Astrocyte (in vitro differentiated cells and primary cell): ENCODE measurements around the gene SERPINB1. TPM values are rescaled to one million over a fixed set of nuclear protein-coding genes. Genes with fewer than 3 reads are reported as not detected.

Experiments
- DNase-seq: peaks from one replicate; pipeline ENCODE4 v3.0.0-alpha.2; 2010; ENCODE audit warnings: low read depth
- FAIRE-seq: peaks from 2 replicates; lab custom pipeline; 2011; peaks lifted over from hg19 to GRCh38; lab: Jason Lieb, UNC
- H2AFZ ChIP-seq: 2 replicates; pipeline ENCODE4 v1.6.0; 2012; ENCODE audit warnings: low read depth, low read length, inconsistent platforms
- H3K27ac ChIP-seq: 2 replicates; pipeline ENCODE4 v1.5.1; 2011; ENCODE audit warnings: low read depth, low read length, inconsistent platforms
- H3K27me3 ChIP-seq: 2 replicates; pipeline ENCODE4 v1.6.0; 2011; ENCODE audit warnings: low read length, inconsistent platforms; ENCODE audit not compliant: insufficient read depth
- H3K36me3 ChIP-seq: 2 replicates; pipeline ENCODE4 v1.5.1; 2011; ENCODE audit warnings: low read length, inconsistent platforms; ENCODE audit not compliant: insufficient read depth
- H3K4me1 ChIP-seq: 2 replicates; pipeline ENCODE4 v1.5.1; 2011; ENCODE audit warnings: low read length, inconsistent platforms; ENCODE audit not compliant: insufficient read depth
- H3K4me2 ChIP-seq: 2 replicates; pipeline ENCODE4 v1.6.0; 2012; ENCODE audit warnings: low read length, inconsistent platforms
- H3K4me3 ChIP-seq: 2 replicates; pipeline ENCODE4 v1.5.1; 2011; ENCODE audit warnings: low read depth, mild to moderate bottlenecking, low read length, inconsistent platforms; ENCODE audit not compliant: insufficient read depth
- H3K79me2 ChIP-seq: 2 replicates; pipeline ENCODE4 v1.6.0; 2012; ENCODE audit warnings: mild to moderate bottlenecking, low read length, inconsistent platforms; ENCODE audit not compliant: insufficient read depth
- H3K9ac ChIP-seq: 2 replicates; pipeline ENCODE4 v1.6.0; 2012; ENCODE audit warnings: mild to moderate bottlenecking, low read length, inconsistent platforms
- H3K9me3 ChIP-seq: 2 replicates; pipeline ENCODE4 v1.5.1; 2012; ENCODE audit warnings: low read depth, mild to moderate bottlenecking, low read length, inconsistent platforms; ENCODE audit not compliant: insufficient read depth
- H4K20me1 ChIP-seq: 2 replicates; pipeline ENCODE4 v1.6.0; 2012; ENCODE audit warnings: low read length, inconsistent platforms; ENCODE audit not compliant: insufficient read depth
- H3K27ac Mint-ChIP-seq: one replicate; pipeline ENCODE4 v1.8.0; 2021; ENCODE audit warnings: mild to moderate bottlenecking, mixed read lengths; ENCODE audit not compliant: unreplicated experiment
- H3K27me3 Mint-ChIP-seq: one replicate; pipeline ENCODE4 v1.8.0; 2021; ENCODE audit warnings: low read depth, mixed read lengths; ENCODE audit not compliant: unreplicated experiment
- H3K36me3 Mint-ChIP-seq: one replicate; pipeline ENCODE4 v1.8.0; 2021; ENCODE audit warnings: low read depth, mixed read lengths; ENCODE audit not compliant: unreplicated experiment
- H3K4me1 Mint-ChIP-seq: one replicate; pipeline ENCODE4 v1.8.0; 2021; ENCODE audit warnings: low read depth, mixed read lengths; ENCODE audit not compliant: unreplicated experiment
- H3K4me3 Mint-ChIP-seq: one replicate; pipeline ENCODE4 v1.8.0; 2021; ENCODE audit warnings: mild to moderate bottlenecking, moderate library complexity, mixed read lengths; ENCODE audit not compliant: unreplicated experiment
- H3K9me3 Mint-ChIP-seq: one replicate; pipeline ENCODE4 v1.8.0; 2021; ENCODE audit warnings: mild to moderate bottlenecking, mixed read lengths; ENCODE audit not compliant: unreplicated experiment
- EZH2 ChIP-seq: IDR thresholded peaks from 2 replicates; pipeline ENCODE4 v1.6.1; 2012; ENCODE audit warnings: mild to moderate bottlenecking, low read length, inconsistent platforms; ENCODE audit not compliant: insufficient read depth
- total RNA-seq: library from RNA; stranded (reverse); gene quantifications from 2 replicates; pipeline ENCODE4 v1.2.1, GENCODE V29; 2021
- TF ChIP-seq, protein P1 (sequence below): IDR thresholded peaks from 2 replicates; pipeline ENCODE4 v1.5.1; 2011; ENCODE audit warnings: low read depth, mild to moderate bottlenecking, inconsistent platforms, low read length, moderate library complexity; ENCODE audit not compliant: insufficient read depth

The SERPINB1 gene
- total RNA-seq, 1 donor from 2014 or later, result 1.5 TPM

GRCh38 chr6:2798586-2799134 lies 43.0 kb downstream of the SERPINB1 start:
- no peaks in the 10 kb centered on the region for H3K27me3 Mint-ChIP-seq
- H3K4me3 ChIP-seq, result no peak overlapping the region
- H3K27me3 ChIP-seq, result no peaks in the 10 kb centered on the region
- no peak overlapping the region for H3K4me2 ChIP-seq
- H2AFZ ChIP-seq, result no peak overlapping the region
- no peak overlapping the region for H3K9ac ChIP-seq
- peaks cover 10% of the 10 kb centered on the region for H3K4me1 Mint-ChIP-seq
- FAIRE-seq, result no peak
- H3K9me3 ChIP-seq, result no peaks in the 10 kb centered on the region
- no peaks in the 10 kb centered on the region for H3K9me3 Mint-ChIP-seq
- no peak overlapping the region for H3K27ac Mint-ChIP-seq
- no peak overlapping the region for H3K27ac ChIP-seq
- H3K4me1 ChIP-seq, result peaks cover 4% of the 10 kb centered on the region
- no peaks in the 10 kb centered on the region for H3K36me3 ChIP-seq
- TF ChIP-seq, protein P1, sequence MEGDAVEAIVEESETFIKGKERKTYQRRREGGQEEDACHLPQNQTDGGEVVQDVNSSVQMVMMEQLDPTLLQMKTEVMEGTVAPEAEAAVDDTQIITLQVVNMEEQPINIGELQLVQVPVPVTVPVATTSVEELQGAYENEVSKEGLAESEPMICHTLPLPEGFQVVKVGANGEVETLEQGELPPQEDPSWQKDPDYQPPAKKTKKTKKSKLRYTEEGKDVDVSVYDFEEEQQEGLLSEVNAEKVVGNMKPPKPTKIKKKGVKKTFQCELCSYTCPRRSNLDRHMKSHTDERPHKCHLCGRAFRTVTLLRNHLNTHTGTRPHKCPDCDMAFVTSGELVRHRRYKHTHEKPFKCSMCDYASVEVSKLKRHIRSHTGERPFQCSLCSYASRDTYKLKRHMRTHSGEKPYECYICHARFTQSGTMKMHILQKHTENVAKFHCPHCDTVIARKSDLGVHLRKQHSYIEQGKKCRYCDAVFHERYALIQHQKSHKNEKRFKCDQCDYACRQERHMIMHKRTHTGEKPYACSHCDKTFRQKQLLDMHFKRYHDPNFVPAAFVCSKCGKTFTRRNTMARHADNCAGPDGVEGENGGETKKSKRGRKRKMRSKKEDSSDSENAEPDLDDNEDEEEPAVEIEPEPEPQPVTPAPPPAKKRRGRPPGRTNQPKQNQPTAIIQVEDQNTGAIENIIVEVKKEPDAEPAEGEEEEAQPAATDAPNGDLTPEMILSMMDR, result no peak
- no peak for TF ChIP-seq EZH2
- H4K20me1 ChIP-seq, result no peaks in the 10 kb centered on the region
- no peaks in the 10 kb centered on the region for H3K79me2 ChIP-seq
- no peak for DNase-seq
- H3K36me3 Mint-ChIP-seq, result peaks cover 12% of the 10 kb centered on the region
- no peak overlapping the region for H3K4me3 Mint-ChIP-seq

DNA sequence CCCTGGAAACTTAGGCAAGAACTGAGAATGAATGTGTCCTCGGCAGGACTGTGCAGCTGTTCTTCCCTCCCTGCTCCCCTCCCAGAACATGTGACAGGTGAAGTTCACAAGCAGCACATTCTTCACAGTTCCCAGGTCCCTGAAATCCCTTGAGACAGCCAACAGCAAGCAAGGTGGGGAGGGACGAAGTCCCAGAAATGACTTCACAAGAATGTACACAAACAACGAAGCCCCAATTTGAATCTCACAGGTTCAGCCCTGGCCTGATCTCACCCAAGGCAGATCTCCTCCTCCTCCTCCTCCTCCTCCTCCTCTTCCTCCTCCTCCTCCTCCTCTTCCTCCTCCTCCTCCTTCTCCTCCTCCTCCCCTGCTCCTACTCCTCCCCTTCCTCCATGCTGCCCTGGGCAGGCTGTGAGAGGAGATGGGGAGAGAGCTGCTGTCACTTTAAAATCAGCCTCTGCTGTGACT lies 44.1 kb downstream of the SERPINB1 start:
- Histone ChIP-seq H3K9ac (no peak overlapping the region), H4K20me1 (no peaks in the 10 kb centered on the region), H3K79me2 (no peaks in the 10 kb centered on the region), H2AFZ (no peak overlapping the region), H3K27ac (no peak overlapping the region), H3K36me3 (no peaks in the 10 kb centered on the region), H3K4me1 (peaks cover 7% of the 10 kb centered on the region), H3K4me2 (no peak overlapping the region), H3K9me3 (no peaks in the 10 kb centered on the region), H3K4me3 (no peak overlapping the region), H3K27me3 (no peaks in the 10 kb centered on the region)
- no peaks in the 10 kb centered on the region for H3K9me3 Mint-ChIP-seq
- H3K4me3 Mint-ChIP-seq, result no peak overlapping the region
- no peak for FAIRE-seq
- H3K36me3 Mint-ChIP-seq, result peaks cover 8% of the 10 kb centered on the region
- H3K4me1 Mint-ChIP-seq, result peaks cover 10% of the 10 kb centered on the region
- TF ChIP-seq, protein P1, result no peak
- no peak for TF ChIP-seq EZH2
- no peak overlapping the region for H3K27ac Mint-ChIP-seq
- DNase-seq, result no peak
- H3K27me3 Mint-ChIP-seq, result no peaks in the 10 kb centered on the region

GRCh38 chr6:2796861-2797260 lies 44.8 kb downstream of the SERPINB1 start:
- Histone ChIP-seq H3K4me3 (no peak overlapping the region), H3K27me3 (no peaks in the 10 kb centered on the region), H3K4me2 (no peak overlapping the region), H3K4me1 (peaks cover 10% of the 10 kb centered on the region), H3K27ac (no peak overlapping the region), H3K79me2 (no peaks in the 10 kb centered on the region), H3K9ac (no peak overlapping the region), H2AFZ (no peak overlapping the region), H3K36me3 (no peaks in the 10 kb centered on the region), H4K20me1 (no peaks in the 10 kb centered on the region), H3K9me3 (no peaks in the 10 kb centered on the region)
- TF ChIP-seq, protein P1, result no peak
- TF ChIP-seq EZH2, result no peak
- H3K27ac Mint-ChIP-seq, result no peak overlapping the region
- peaks cover 10% of the 10 kb centered on the region for H3K4me1 Mint-ChIP-seq
- H3K9me3 Mint-ChIP-seq, result no peaks in the 10 kb centered on the region
- no peak overlapping the region for H3K4me3 Mint-ChIP-seq
- H3K27me3 Mint-ChIP-seq, result no peaks in the 10 kb centered on the region
- peaks cover 8% of the 10 kb centered on the region for H3K36me3 Mint-ChIP-seq
- FAIRE-seq (no peak), DNase-seq (no peak)
